ENCODE measurements around the gene RASL11A.
"Not testable (repeated sequence)": the region's sequence is repeated elsewhere in the genome, so short reads cannot be mapped to it uniquely, and the experiment has no call there.

Gene RASL11A

GRCh38 chr13:27270594-27271520 is at the start of gene RASL11A:
RASL11A (plus strand) TSS chr13:27270830; CDS start chr13:27270945, 115 bp downstream.
- DNase-seq (ENCODE audit: low read depth, low spot score): no peak

GRCh38 chr13:27222100-27222499 is 48.5 kb upstream of the RASL11A start:
- H3K4me3 ChIP-seq (ENCODE audit: low read depth, low read length); POLR2A ChIA-PET; DNase-seq (ENCODE audit: low read depth, low spot score); CTCF ChIA-PET: not testable (repeated sequence)

More at GRCh38 chr13:27270594-27271520, at the start of gene RASL11A:
- POLR2A ChIA-PET: interaction anchor here (0.6 to 1.2 kb wide), 6 partner anchors 13 to 1087 kb away, joined by 3 to 7 read pairs (median 4); no protein-coding TSS in a partner anchor
- CTCF ChIA-PET: interaction anchor here (0.7 to 2.7 kb wide), 15 partner anchors 8 to 286 kb away, joined by 3 to 13 read pairs (median 5); no protein-coding TSS in a partner anchor
- peak within 1 kb of the TSS; percentile 86 for H3K4me3 ChIP-seq (ENCODE audit: low read depth, low read length)
- TF ChIP-seq CTCF (IDR thresholded peaks at IDR 0.05; ENCODE audit: insufficient read depth, low read length, missing control alignments): peak; percentile 90

GRCh38 chr13:27226991-27227390 is 43.6 kb upstream of the RASL11A start:
- CTCF ChIA-PET: interaction anchor here (1.2 kb wide), 1 partner anchor 296 kb away, joined by 3 read pairs; no protein-coding TSS in a partner anchor
- POLR2A ChIA-PET: no interaction called here

GRCh38 chr13:27228131-27228530 is 42.5 kb upstream of the RASL11A start:
- TF ChIP-seq CTCF (IDR thresholded peaks at IDR 0.05; ENCODE audit: insufficient read depth, low read length, missing control alignments): no peak
- no peak for DNase-seq (ENCODE audit: low read depth, low spot score)
- H3K4me3 ChIP-seq (ENCODE audit: low read depth, low read length): no peak overlapping the region
- ChIA-PET POLR2A (no interaction called here), CTCF (no interaction called here)

More at GRCh38 chr13:27226991-27227390, 43.6 kb upstream of the RASL11A start:
- TF ChIP-seq CTCF (IDR thresholded peaks at IDR 0.05; ENCODE audit: insufficient read depth, low read length, missing control alignments): no peak
- no peak for DNase-seq (ENCODE audit: low read depth, low spot score)
- H3K4me3 ChIP-seq (ENCODE audit: low read depth, low read length): no peak overlapping the region

DNA sequence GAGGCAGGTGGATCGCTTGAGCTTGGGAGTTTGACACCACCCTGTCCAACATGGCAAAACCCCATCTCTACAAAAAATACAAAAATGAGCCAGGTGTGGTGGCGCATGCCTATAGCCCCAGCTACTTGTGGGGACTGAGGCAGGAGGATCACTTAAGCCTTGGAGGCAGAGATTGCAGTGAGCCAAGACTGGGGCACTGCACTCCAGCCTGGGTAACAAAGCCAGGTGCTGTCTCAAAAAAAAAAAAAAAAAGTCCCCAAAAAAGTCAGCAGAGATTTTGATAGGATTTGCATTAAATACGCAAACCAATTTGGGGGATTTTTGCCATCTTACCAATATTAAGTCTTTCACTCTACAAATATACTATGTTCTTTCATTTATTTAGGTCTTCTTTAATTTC is 41.0 kb upstream of the RASL11A start:
- no peak overlapping the region for H3K4me3 ChIP-seq (ENCODE audit: low read depth, low read length)
- TF ChIP-seq CTCF (IDR thresholded peaks at IDR 0.05; ENCODE audit: insufficient read depth, low read length, missing control alignments): no peak
- DNase-seq (ENCODE audit: low read depth, low spot score): no peak
- POLR2A ChIA-PET: no interaction called here
- CTCF ChIA-PET: no interaction called here

GRCh38 chr13:27233964-27234363 is 36.7 kb upstream of the RASL11A start:
- H3K4me3 ChIP-seq (ENCODE audit: low read depth, low read length): no peak overlapping the region
- no peak for TF ChIP-seq CTCF (IDR thresholded peaks at IDR 0.05; ENCODE audit: insufficient read depth, low read length, missing control alignments)
- POLR2A ChIA-PET: no interaction called here
- CTCF ChIA-PET: no interaction called here
- DNase-seq (ENCODE audit: low read depth, low spot score): no peak
